ENCODE data around the gene FGF9.

DNA sequence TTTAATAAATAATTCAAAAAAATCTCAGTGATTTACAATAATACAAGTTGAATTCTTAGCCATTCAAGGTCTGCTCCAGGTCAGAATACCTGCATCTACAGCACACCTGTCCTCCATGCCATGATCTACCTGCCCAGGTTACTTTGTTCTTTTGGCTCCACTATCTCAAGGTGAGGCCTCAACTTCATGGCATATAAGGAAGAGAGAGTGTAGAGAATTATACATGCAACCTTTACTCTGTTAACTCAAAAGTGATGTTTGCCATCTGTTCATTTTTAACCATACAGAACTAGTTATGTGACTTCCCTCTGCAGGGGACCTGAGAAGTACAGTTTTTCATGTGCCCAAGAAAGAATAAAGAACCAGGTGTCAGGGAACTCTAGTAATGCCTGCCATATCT, 38.7 kb upstream of the FGF9 start:
- TF ChIP-seq, protein P1, sequence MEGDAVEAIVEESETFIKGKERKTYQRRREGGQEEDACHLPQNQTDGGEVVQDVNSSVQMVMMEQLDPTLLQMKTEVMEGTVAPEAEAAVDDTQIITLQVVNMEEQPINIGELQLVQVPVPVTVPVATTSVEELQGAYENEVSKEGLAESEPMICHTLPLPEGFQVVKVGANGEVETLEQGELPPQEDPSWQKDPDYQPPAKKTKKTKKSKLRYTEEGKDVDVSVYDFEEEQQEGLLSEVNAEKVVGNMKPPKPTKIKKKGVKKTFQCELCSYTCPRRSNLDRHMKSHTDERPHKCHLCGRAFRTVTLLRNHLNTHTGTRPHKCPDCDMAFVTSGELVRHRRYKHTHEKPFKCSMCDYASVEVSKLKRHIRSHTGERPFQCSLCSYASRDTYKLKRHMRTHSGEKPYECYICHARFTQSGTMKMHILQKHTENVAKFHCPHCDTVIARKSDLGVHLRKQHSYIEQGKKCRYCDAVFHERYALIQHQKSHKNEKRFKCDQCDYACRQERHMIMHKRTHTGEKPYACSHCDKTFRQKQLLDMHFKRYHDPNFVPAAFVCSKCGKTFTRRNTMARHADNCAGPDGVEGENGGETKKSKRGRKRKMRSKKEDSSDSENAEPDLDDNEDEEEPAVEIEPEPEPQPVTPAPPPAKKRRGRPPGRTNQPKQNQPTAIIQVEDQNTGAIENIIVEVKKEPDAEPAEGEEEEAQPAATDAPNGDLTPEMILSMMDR (IDR thresholded peaks at IDR 0.05; ENCODE audit: low read depth, low read length), result no peak
- TF ChIP-seq EZH2phosphoT487 (IDR thresholded peaks at IDR 0.05; ENCODE audit: low read depth), result no peak

All from OCI-LY3 (cell line).